ENCODE data around the gene MAD1L1.

DNA sequence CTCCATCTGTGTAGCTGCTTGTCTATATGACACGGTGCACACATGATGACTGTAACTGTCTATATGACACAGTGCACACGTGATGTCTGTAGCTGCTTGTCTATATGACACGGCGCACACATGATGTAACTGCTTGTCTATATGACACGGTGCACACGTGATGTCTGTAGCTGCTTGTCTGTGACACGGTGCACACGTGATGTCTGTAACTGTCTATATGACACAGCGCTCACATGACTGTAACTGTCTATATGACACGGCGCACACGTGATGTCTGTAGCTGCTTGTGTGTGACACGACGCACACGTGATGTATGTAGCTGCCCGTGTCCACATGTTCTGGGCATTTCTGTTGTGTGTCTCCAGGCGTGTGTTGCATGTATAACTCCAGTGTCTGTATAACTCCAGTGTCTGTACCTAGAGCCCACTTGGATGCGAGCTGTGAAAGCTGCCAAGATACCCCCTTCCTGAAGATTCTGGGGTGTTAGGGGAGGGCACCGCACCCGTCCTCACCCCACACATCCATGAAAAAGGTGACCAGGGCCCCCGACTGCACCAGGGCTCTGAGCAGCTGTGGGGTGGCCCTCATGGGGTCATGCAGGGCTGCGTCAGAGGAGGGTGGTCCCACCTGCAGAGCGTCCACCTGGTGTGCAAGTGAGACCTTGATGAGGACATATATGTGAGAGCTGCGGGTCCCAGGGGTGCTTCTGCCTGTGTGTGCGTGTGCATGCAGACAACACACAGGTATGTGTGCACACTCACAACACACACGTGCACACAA lies 424.7 kb downstream of the MAD1L1 start:
- TF ChIP-seq EZH2 (IDR thresholded peaks at IDR 0.05; ENCODE audit: insufficient read depth, poor library complexity, severe bottlenecking) (no peak), EZH2phosphoT487 (IDR thresholded peaks at IDR 0.05; ENCODE audit: insufficient read depth, low read depth) (no peak)
